Measurements from ENCODE around the gene PRF1.

The PRF1 gene

GRCh38 chr10:70594161-70594560 lies 8.4 kb downstream of the PRF1 start:
- H3K27ac ChIP-seq, result no peak overlapping the region

GRCh38 chr10:70593513-70593890 lies 9.0 kb downstream of the PRF1 start:
- H3K36me3 ChIP-seq (replicated peaks), result no peaks in the 10 kb centered on the region
- no peak overlapping the region for H3K27ac ChIP-seq
- DNase-seq, result no peak
- no peak overlapping the region for H3K4me3 ChIP-seq (ENCODE audit: low read depth, low read length)
- in situ Hi-C loops (cut with HindIII; ENCODE audit: low pct_ligation_motif_present, low sequenced_read_pairs), result no loop called here
- H3K27me3 ChIP-seq (replicated peaks), result peaks cover 8% of the 10 kb centered on the region
- TF ChIP-seq CTCF (IDR thresholded peaks at IDR 0.05; ENCODE audit: low read depth, low read length, missing control alignments), result no peak

More at GRCh38 chr10:70594161-70594560, 8.4 kb downstream of the PRF1 start:
- no peaks in the 10 kb centered on the region for H3K36me3 ChIP-seq (replicated peaks)
- DNase-seq, result no peak
- no peak for TF ChIP-seq CTCF (IDR thresholded peaks at IDR 0.05; ENCODE audit: low read depth, low read length, missing control alignments)
- in situ Hi-C loops (cut with HindIII; ENCODE audit: low pct_ligation_motif_present, low sequenced_read_pairs), result no loop called here
- H3K27me3 ChIP-seq (replicated peaks), result peaks cover 3% of the 10 kb centered on the region
- H3K4me3 ChIP-seq (ENCODE audit: low read depth, low read length), result no peak overlapping the region

GRCh38 chr10:70592746-70593512 lies 9.6 kb downstream of the PRF1 start:
- H3K27ac ChIP-seq, result no peak overlapping the region
- in situ Hi-C loops (cut with HindIII; ENCODE audit: low pct_ligation_motif_present, low sequenced_read_pairs), result no loop called here
- H3K27me3 ChIP-seq (replicated peaks), result peaks cover 8% of the 10 kb centered on the region
- no peaks in the 10 kb centered on the region for H3K36me3 ChIP-seq (replicated peaks)
- no peak for DNase-seq
- no peak overlapping the region for H3K4me3 ChIP-seq (ENCODE audit: low read depth, low read length)
- no peak for TF ChIP-seq CTCF (IDR thresholded peaks at IDR 0.05; ENCODE audit: low read depth, low read length, missing control alignments)

GRCh38 chr10:70592186-70592735 lies 10.3 kb downstream of the PRF1 start:
- no peak overlapping the region for H3K27ac ChIP-seq
- no peak overlapping the region for H3K4me3 ChIP-seq (ENCODE audit: low read depth, low read length)
- in situ Hi-C loops (cut with HindIII; ENCODE audit: low pct_ligation_motif_present, low sequenced_read_pairs), result no loop called here
- peaks cover 8% of the 10 kb centered on the region for H3K27me3 ChIP-seq (replicated peaks)
- no peak for TF ChIP-seq CTCF (IDR thresholded peaks at IDR 0.05; ENCODE audit: low read depth, low read length, missing control alignments)
- no peaks in the 10 kb centered on the region for H3K36me3 ChIP-seq (replicated peaks)
- no peak for DNase-seq

GRCh38 chr10:70590655-70591416 lies 11.7 kb downstream of the PRF1 start:
- no peak overlapping the region for H3K4me3 ChIP-seq (ENCODE audit: low read depth, low read length)
- peaks cover 8% of the 10 kb centered on the region for H3K27me3 ChIP-seq (replicated peaks)
- in situ Hi-C loops (cut with HindIII; ENCODE audit: low pct_ligation_motif_present, low sequenced_read_pairs), result no loop called here
- H3K36me3 ChIP-seq (replicated peaks), result no peaks in the 10 kb centered on the region
- DNase-seq, result no peak
- TF ChIP-seq CTCF (IDR thresholded peaks at IDR 0.05; ENCODE audit: low read depth, low read length, missing control alignments), result no peak
- H3K27ac ChIP-seq, result no peak overlapping the region

Data from brain microvascular endothelial cell (primary cell).